ENCODE measurements around the gene SCYGR7.
"Not testable (repeated sequence)": the region's sequence is repeated elsewhere in the genome, so short reads cannot be mapped to it uniquely, and the experiment has no call there.

Gene SCYGR7

GRCh38 chr2:227748079-227748478 lies 19.9 kb downstream of the SCYGR7 start:
- Histone ChIP-seq H3K27ac (ENCODE audit: low read depth, low read length) (no peak overlapping the region), H3K27me3 (ENCODE audit: control insufficient read depth in 5 of 5, insufficient read depth in 4 of 5, low read length in 5 of 5) (no peaks in the 10 kb centered on the region), H3K4me3 (ENCODE audit: low read depth in 1 of 5, low read length in 5 of 5) (no peak overlapping the region), H3K9ac (ENCODE audit: low read length in 5 of 5) (no peak overlapping the region), H3K9me3 (ENCODE audit: control insufficient read depth in 5 of 5, low read length in 5 of 5) (no peaks in the 10 kb centered on the region), H3K4me1 (ENCODE audit: control insufficient read depth in 5 of 5, insufficient read depth in 5 of 5, low read length in 5 of 5) (no peaks in the 10 kb centered on the region), H3K36me3 (ENCODE audit: control insufficient read depth in 5 of 5, insufficient read depth in 5 of 5, low read length in 5 of 5) (no peaks in the 10 kb centered on the region)

- H3K4me3 ChIP-seq (ENCODE audit: low read depth in 1 of 5, low read length in 5 of 5); H3K36me3 ChIP-seq (ENCODE audit: control insufficient read depth in 5 of 5, insufficient read depth in 5 of 5, low read length in 5 of 5); H3K9ac ChIP-seq (ENCODE audit: low read length in 5 of 5); H3K27ac ChIP-seq (ENCODE audit: low read depth, low read length); H3K9me3 ChIP-seq (ENCODE audit: control insufficient read depth in 5 of 5, low read length in 5 of 5); H3K27me3 ChIP-seq (ENCODE audit: control insufficient read depth in 5 of 5, insufficient read depth in 4 of 5, low read length in 5 of 5); H3K4me1 ChIP-seq (ENCODE audit: control insufficient read depth in 5 of 5, insufficient read depth in 5 of 5, low read length in 5 of 5): not testable (repeated sequence)
These were observed 28.1 kb downstream of the SCYGR7 start for GRCh38 chr2:227756261-227756660.

- Histone ChIP-seq H3K27ac (ENCODE audit: low read depth, low read length) (no peak overlapping the region), H3K4me3 (ENCODE audit: low read depth in 1 of 5, low read length in 5 of 5) (no peak overlapping the region), H3K36me3 (ENCODE audit: control insufficient read depth in 5 of 5, insufficient read depth in 5 of 5, low read length in 5 of 5) (no peaks in the 10 kb centered on the region), H3K9me3 (ENCODE audit: control insufficient read depth in 5 of 5, low read length in 5 of 5) (no peaks in the 10 kb centered on the region), H3K4me1 (ENCODE audit: control insufficient read depth in 5 of 5, insufficient read depth in 5 of 5, low read length in 5 of 5) (peaks cover 0 to 7% (median 4%) of the 10 kb centered on the region in 5 donors), H3K9ac (ENCODE audit: low read length in 5 of 5) (no peak overlapping the region), H3K27me3 (ENCODE audit: control insufficient read depth in 5 of 5, insufficient read depth in 4 of 5, low read length in 5 of 5) (no peaks in the 10 kb centered on the region)
These were observed 31.4 kb downstream of the SCYGR7 start for GRCh38 chr2:227759411-227760118.

- Histone ChIP-seq H3K4me1 (ENCODE audit: control insufficient read depth in 5 of 5, insufficient read depth in 5 of 5, low read length in 5 of 5) (peaks cover 0 to 17% (median 14%) of the 10 kb centered on the region in 5 donors), H3K4me3 (ENCODE audit: low read depth in 1 of 5, low read length in 5 of 5) (no peak overlapping the region), H3K9ac (ENCODE audit: low read length in 5 of 5) (no peak overlapping the region), H3K9me3 (ENCODE audit: control insufficient read depth in 5 of 5, low read length in 5 of 5) (no peaks in the 10 kb centered on the region), H3K27ac (ENCODE audit: low read depth, low read length) (peak overlapping the region; percentile 73), H3K27me3 (ENCODE audit: control insufficient read depth in 5 of 5, insufficient read depth in 4 of 5, low read length in 5 of 5) (no peaks in the 10 kb centered on the region), H3K36me3 (ENCODE audit: control insufficient read depth in 5 of 5, insufficient read depth in 5 of 5, low read length in 5 of 5) (no peaks in the 10 kb centered on the region)
These were observed 33.8 kb downstream of the SCYGR7 start for GRCh38 chr2:227761740-227762476.

- H3K9me3 ChIP-seq (ENCODE audit: control insufficient read depth in 5 of 5, low read length in 5 of 5): no peaks in the 10 kb centered on the region
- H3K4me1 ChIP-seq (ENCODE audit: control insufficient read depth in 5 of 5, insufficient read depth in 5 of 5, low read length in 5 of 5): peaks cover 0 to 17% (median 14%) of the 10 kb centered on the region in 5 donors
- no peak overlapping the region for H3K4me3 ChIP-seq (ENCODE audit: low read depth in 1 of 5, low read length in 5 of 5)
- no peaks in the 10 kb centered on the region for H3K36me3 ChIP-seq (ENCODE audit: control insufficient read depth in 5 of 5, insufficient read depth in 5 of 5, low read length in 5 of 5)
- H3K9ac ChIP-seq (ENCODE audit: low read length in 5 of 5): peak overlapping the region in 3 of 5 donors; percentile 40 to 80 (median 64)
- peak overlapping the region; percentile 85 for H3K27ac ChIP-seq (ENCODE audit: low read depth, low read length)
- no peaks in the 10 kb centered on the region for H3K27me3 ChIP-seq (ENCODE audit: control insufficient read depth in 5 of 5, insufficient read depth in 4 of 5, low read length in 5 of 5)
These were observed 37.7 kb downstream of the SCYGR7 start for GRCh38 chr2:227765788-227766372.

GRCh38 chr2:227766373-227766883 lies 38.3 kb downstream of the SCYGR7 start:
- no peaks in the 10 kb centered on the region for H3K9me3 ChIP-seq (ENCODE audit: control insufficient read depth in 5 of 5, low read length in 5 of 5)
- no peaks in the 10 kb centered on the region for H3K27me3 ChIP-seq (ENCODE audit: control insufficient read depth in 5 of 5, insufficient read depth in 4 of 5, low read length in 5 of 5)
- H3K9ac ChIP-seq (ENCODE audit: low read length in 5 of 5): peak overlapping the region in 3 of 5 donors; percentile 5 to 80 (median 64)
- no peaks in the 10 kb centered on the region for H3K36me3 ChIP-seq (ENCODE audit: control insufficient read depth in 5 of 5, insufficient read depth in 5 of 5, low read length in 5 of 5)
- no peak overlapping the region for H3K4me3 ChIP-seq (ENCODE audit: low read depth in 1 of 5, low read length in 5 of 5)
- peak overlapping the region; percentile 85 for H3K27ac ChIP-seq (ENCODE audit: low read depth, low read length)
- H3K4me1 ChIP-seq (ENCODE audit: control insufficient read depth in 5 of 5, insufficient read depth in 5 of 5, low read length in 5 of 5): peaks cover 0 to 17% (median 13%) of the 10 kb centered on the region in 5 donors

- no peaks in the 10 kb centered on the region for H3K36me3 ChIP-seq (ENCODE audit: control insufficient read depth in 5 of 5, insufficient read depth in 5 of 5, low read length in 5 of 5)
- no peaks in the 10 kb centered on the region for H3K9me3 ChIP-seq (ENCODE audit: control insufficient read depth in 5 of 5, low read length in 5 of 5)
- H3K27me3 ChIP-seq (ENCODE audit: control insufficient read depth in 5 of 5, insufficient read depth in 4 of 5, low read length in 5 of 5): no peaks in the 10 kb centered on the region
- H3K4me3 ChIP-seq (ENCODE audit: low read depth in 1 of 5, low read length in 5 of 5): no peak overlapping the region
- H3K27ac ChIP-seq (ENCODE audit: low read depth, low read length): no peak overlapping the region
- H3K4me1 ChIP-seq (ENCODE audit: control insufficient read depth in 5 of 5, insufficient read depth in 5 of 5, low read length in 5 of 5): peaks cover 0 to 12% (median 9%) of the 10 kb centered on the region in 5 donors
- no peak overlapping the region for H3K9ac ChIP-seq (ENCODE audit: low read length in 5 of 5)
These were observed 39.7 kb downstream of the SCYGR7 start for GRCh38 chr2:227767830-227768229.

GRCh38 chr2:227772197-227772661 lies 44.1 kb downstream of the SCYGR7 start:
- Histone ChIP-seq H3K4me3 (ENCODE audit: low read depth in 1 of 5, low read length in 5 of 5) (no peak overlapping the region), H3K27me3 (ENCODE audit: control insufficient read depth in 5 of 5, insufficient read depth in 4 of 5, low read length in 5 of 5) (no peaks in the 10 kb centered on the region), H3K27ac (ENCODE audit: low read depth, low read length) (no peak overlapping the region), H3K9ac (ENCODE audit: low read length in 5 of 5) (no peak overlapping the region), H3K36me3 (ENCODE audit: control insufficient read depth in 5 of 5, insufficient read depth in 5 of 5, low read length in 5 of 5) (no peaks in the 10 kb centered on the region), H3K9me3 (ENCODE audit: control insufficient read depth in 5 of 5, low read length in 5 of 5) (no peaks in the 10 kb centered on the region), H3K4me1 (ENCODE audit: control insufficient read depth in 5 of 5, insufficient read depth in 5 of 5, low read length in 5 of 5) (no peaks in the 10 kb centered on the region)

GRCh38 chr2:227772932-227773331 lies 44.8 kb downstream of the SCYGR7 start:
- no peaks in the 10 kb centered on the region for H3K4me1 ChIP-seq (ENCODE audit: control insufficient read depth in 5 of 5, insufficient read depth in 5 of 5, low read length in 5 of 5)
- H3K4me3 ChIP-seq (ENCODE audit: low read depth in 1 of 5, low read length in 5 of 5): no peak overlapping the region
- H3K9me3 ChIP-seq (ENCODE audit: control insufficient read depth in 5 of 5, low read length in 5 of 5): no peaks in the 10 kb centered on the region
- H3K36me3 ChIP-seq (ENCODE audit: control insufficient read depth in 5 of 5, insufficient read depth in 5 of 5, low read length in 5 of 5): no peaks in the 10 kb centered on the region
- H3K27me3 ChIP-seq (ENCODE audit: control insufficient read depth in 5 of 5, insufficient read depth in 4 of 5, low read length in 5 of 5): no peaks in the 10 kb centered on the region
- no peak overlapping the region for H3K27ac ChIP-seq (ENCODE audit: low read depth, low read length)
- no peak overlapping the region for H3K9ac ChIP-seq (ENCODE audit: low read length in 5 of 5)
